HG03108 (cell line): ENCODE data around the gene SH3GL1.
"Not testable (repeated sequence)": the region's sequence is repeated elsewhere in the genome, so short reads cannot be mapped to it uniquely, and the experiment has no call there.

Experiments used
- ATAC-seq: cut with Tn5 transposase; IDR thresholded peaks from one replicate; pipeline ENCODE4 v1.9.1; 2021; ENCODE audit warnings: moderate library complexity; ENCODE audit not compliant: unreplicated experiment

SH3GL1 gene

GRCh38 chr19:4347521-4347920 lies 52.8 kb downstream of the SH3GL1 start:
- no peak for ATAC-seq

GRCh38 chr19:4346020-4346383 lies 54.3 kb downstream of the SH3GL1 start:
- ATAC-seq: no peak

GRCh38 chr19:4345342-4346019 lies 54.9 kb downstream of the SH3GL1 start:
- ATAC-seq: no peak

DNA sequence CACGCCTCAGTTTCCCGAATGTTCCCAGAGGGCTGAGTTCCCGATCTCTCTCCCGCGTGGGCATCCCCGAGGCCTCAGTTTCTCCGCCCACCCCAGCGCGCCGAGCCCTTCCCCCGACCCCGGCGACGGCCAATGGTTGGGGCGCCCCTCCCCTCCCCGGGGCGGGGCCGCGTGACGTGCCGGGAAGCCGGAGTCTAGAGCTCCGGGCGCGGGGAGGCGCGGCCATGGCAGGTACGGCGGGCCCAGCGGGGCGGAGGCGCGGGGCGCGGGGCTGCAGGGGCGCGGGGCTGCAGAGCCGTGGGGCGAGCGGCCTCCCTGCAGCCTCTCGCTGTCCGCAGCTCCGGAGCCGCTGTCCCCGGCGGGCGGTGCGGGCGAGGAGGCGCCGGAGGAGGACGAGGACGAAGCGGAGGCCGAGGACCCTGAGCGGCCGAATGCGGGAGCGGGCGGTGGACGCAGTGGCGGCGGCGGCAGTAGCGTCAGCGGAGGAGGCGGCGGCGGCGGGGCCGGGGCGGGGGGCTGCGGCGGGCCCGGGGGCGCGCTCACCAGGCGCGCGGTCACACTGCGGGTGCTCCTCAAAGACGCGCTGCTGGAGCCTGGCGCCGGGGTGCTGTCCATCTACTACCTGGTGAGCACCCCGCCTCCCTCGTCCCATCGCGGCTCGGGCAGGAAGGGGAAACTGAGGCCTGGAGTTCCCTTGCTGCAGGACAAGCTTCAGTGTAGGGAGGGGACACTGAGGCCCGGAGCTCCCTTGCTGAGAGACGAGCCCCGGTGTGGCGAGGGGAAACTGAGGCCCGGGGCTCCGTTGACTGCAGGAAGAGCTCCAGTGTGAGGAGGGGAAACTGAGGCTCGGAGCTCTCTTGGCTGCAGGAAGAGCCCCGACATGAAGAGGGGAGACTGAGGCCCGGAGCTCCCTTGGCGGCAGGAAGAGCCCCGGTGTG lies 56.7 kb downstream of the SH3GL1 start, which contains the start of gene MPND:
TSS of gene MPND (plus strand) at position 193 of the 938 bp plus-strand sequence. CDS start at position 225, 32 bp downstream.
- peak; percentile 45 for ATAC-seq

DNA sequence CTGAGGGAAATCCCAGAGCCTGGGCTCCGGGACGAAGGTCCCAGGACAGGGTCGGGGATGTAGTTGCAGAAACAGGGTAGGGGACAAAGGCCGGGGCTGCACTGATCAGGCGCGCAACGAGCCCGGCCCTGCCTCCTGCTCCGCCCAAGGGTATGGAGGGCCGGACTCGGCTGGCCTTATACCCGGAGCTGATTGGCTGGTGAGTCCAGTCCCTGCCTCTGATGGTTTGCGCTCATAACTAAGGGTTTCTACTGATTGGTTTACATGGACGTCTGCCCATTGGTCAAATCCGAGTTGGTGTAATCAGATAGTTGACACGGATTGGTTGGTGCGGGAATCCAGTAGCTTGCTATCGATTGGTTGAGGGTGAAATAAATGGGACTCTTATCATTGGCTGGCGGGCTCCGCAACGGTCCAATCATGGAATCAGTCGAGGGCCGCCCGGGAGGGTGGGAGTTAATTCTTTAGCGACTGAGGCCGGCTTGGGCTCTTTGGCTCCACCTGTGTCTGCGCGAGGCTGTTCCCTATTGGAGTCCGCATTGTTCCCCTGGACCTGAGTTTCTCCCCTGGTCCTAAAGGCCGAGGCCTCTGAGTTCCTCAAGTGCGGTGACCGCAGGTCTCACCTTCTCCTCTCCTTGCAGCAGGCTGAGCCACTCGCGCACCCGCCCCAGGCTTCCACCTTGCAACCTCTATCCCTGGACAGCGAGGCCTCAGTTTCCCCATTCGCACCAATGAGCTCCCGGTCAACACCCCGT lies 57.6 kb downstream of the SH3GL1 start:
- peak; percentile 87 for ATAC-seq

GRCh38 chr19:4342314-4342614 lies 58.1 kb downstream of the SH3GL1 start:
- no peak for ATAC-seq

- ATAC-seq: no peak
Observed at GRCh38 chr19:4338441-4339355, 61.6 kb downstream of the SH3GL1 start, which contains the start of gene STAP2. STAP2 (minus strand) TSS chr19:4338827; CDS start chr19:4338753, 74 bp downstream.

DNA sequence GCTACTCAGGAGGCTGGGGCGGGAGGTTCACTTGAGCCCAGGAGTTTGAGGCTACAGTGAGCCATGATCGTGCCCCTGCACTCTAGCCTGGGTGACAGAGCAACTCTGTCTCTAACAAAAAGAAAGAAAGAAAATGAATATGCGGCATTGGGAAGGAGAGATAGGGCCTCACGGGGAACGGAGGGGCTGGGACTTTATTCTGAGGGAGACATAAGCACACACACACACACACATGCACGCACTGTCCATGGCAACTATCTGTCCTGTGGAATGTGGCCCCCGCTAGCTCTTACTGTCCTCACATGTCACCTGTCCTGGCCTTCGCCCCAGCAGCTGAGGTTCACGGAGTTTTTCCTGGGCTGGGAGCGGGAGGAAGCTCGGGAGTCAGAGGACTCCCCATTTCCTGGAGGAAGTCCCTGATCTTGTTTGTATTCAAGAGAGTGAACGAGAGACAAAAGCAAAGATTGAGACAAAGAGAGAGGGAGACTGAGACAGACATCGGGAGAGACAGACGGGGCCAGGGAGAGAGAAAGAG lies 62.4 kb downstream of the SH3GL1 start:
- ATAC-seq: no peak

GRCh38 chr19:4334929-4335570 lies 65.3 kb downstream of the SH3GL1 start:
- ATAC-seq: no peak

- no peak for ATAC-seq
Observed at GRCh38 chr19:4329858-4330257, 70.5 kb downstream of the SH3GL1 start.

DNA sequence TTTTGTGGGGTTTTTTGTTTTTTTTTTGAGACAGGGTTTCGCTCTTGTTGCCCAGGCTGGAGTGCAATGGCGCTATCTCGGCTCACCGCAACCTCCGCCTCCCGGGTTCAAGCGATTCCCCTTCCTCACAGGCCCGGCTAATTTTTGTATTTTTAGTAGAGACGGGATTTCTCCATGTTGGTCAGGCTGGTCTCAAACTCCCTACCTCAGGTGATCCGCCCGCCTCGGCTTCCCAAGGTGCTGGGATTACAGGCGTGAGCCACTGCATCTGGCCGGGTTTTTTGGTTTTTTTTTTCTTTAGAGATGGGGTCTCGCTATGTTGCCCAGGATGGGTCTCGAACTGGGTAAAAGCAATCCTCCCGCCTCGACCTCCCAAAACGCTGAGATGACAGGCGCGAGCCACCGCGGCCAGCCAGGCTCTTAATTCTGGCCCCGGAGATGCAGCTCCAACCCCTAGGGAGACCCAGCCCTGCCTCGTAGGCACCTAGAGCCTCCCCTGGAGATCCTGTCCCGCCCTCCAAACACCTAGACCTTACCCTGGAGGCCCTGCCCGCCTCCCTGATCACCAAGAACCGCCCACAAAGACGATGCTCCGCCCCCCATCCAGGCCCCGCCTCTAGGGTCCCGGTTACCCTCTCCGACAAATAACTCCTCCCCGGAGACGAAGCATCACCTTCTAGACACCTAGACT lies 71.2 kb downstream of the SH3GL1 start:
- not testable (repeated sequence) for ATAC-seq

GRCh38 chr19:4328243-4328990 lies 71.9 kb downstream of the SH3GL1 start:
- peak; percentile 71 for ATAC-seq

GRCh38 chr19:4327877-4328242 lies 72.5 kb downstream of the SH3GL1 start:
- ATAC-seq: no peak

GRCh38 chr19:4327252-4327876 lies 73.0 kb downstream of the SH3GL1 start:
- peak; percentile 26 for ATAC-seq

- no peak for ATAC-seq
Observed at GRCh38 chr19:4326837-4327251, 73.5 kb downstream of the SH3GL1 start.

DNA sequence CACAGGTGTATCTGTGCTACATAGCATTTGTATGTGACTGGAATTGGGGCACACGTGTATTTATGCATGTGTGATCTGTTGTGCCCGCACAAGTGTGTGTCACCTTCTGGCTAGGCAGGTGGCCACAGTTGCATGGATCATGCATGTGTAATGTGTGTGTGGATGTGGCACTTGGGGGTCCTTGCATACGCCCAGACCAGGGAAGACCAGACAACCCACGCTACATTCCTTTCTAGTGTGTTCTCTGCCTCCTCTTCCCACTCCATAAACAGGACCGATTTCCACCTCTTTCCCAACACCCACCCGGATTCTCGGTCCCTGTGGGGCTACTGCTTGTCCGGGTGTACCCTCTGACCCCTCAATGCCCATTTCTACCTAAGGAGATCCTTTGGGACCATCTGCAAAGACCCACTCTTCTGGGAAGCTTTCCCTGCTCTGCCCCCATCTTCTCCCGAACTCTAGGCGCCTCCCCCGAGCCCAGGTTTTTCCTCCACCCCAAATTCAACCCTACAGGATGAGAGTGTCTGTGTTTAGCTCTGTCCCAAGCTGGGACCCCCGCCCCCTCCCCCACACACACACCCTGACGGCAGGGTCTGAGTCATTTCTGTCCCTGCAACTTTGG lies 74.0 kb downstream of the SH3GL1 start:
- ATAC-seq: no peak

- no peak for ATAC-seq
Observed at GRCh38 chr19:4324228-4324627, 76.1 kb downstream of the SH3GL1 start.
